Putamen (tissue), 1 donor: ENCODE results near the gene ROPN1B.
"Not testable (repeated sequence)": the region's sequence is repeated elsewhere in the genome, so short reads cannot be mapped to it uniquely, and the experiment has no call there.

Experiments used
- DNase-seq: peaks from one replicate; pipeline ENCODE4 v3.0.0-alpha.2; 2016; ENCODE audit warnings: low spot score

ROPN1B gene

DNA sequence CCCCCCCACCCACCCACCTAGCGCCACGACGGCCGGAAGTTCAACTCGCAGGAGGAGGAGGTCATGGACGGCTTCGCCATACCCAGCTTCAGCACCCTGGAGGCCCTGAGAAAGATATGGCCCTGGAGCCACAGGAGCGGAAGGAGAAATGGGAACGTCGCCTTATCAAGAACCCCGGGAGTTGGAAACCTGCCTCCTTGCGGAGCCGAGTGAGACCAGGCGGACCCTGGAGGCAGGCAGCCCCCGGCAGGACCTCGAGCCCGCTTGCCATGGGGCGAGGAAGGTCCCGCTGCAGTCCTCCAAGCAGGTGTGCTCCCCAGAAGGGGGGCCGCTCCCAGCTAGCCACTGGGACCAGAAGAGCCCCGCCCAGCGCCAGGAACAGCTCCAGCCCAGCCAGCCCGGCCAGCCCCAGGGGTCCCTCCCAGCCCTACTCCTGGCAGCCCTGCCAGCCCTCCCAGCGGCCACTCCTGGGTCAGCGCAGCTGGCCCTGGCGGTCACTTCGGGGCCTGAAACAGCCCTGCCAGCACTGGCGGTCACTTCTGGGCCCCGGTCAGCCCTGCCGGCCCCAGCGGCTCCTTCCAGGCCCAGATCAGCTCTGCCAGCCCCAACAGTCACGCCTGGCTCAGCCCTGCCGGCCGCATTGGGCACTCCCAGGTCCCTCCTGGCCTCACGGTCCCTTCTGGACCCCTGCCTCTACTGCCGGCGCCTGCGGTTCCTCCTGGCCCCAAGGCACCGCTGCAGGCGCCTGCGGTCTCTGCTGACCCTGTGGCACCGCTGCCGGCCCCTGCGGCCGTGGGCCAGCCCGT lies 10.3 kb upstream of the ROPN1B start:
- DNase-seq: no peak

DNA sequence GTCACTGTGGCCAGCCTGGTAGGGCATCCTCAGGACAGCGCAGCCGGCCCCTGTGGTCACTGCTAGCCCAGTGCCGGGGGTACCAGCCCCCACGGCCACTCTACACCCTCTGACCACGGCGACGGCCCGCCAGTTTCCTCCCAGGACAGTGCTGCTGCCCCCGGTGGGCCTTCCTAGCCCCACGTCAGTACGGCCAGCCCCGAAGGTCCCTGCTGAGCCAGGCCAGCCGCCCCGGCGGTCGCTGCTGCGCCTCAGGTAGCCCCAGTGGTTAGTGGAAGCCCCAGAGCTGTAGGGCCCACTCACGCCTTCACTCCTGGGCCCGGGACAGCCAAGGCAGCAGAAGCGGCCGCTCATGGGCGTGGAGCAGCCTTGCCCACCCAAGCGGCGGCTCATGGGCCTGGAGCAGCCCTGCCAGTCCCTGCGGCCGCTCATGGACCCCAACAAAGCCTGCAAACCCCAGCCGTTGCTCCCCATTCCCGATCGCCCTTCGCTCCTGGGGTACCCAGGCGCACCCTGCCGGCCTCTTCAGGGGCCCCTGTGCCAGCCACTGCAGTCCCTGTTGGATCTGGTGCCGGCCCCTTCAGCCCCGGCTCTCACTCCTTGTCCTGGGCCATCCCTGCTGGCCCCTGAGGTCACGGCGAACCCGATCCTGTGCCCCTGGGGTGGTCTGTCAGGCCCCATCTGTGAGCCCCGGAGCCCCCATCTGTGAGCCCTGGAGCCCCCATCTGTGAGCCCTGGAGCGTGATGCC lies 9.5 kb upstream of the ROPN1B start:
- no peak for DNase-seq

DNA sequence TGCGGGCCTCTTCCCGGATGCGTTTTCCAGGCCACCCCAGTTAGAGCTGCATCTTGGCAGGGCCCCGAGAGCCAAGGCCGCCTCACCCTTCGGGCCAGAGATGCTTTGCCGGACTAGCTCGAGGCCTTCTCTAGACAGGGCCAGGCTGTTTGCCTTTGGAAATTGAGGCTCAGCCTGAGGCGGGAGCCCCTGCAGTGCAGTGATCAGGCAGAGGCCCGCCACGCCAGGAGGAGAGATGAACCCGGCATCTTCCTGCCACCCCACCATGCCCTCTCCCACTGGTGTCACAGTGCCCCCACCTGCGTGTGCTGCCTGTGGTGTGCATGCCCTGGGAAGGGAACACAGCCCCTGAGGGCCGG lies 8.9 kb upstream of the ROPN1B start:
- no peak for DNase-seq

DNA sequence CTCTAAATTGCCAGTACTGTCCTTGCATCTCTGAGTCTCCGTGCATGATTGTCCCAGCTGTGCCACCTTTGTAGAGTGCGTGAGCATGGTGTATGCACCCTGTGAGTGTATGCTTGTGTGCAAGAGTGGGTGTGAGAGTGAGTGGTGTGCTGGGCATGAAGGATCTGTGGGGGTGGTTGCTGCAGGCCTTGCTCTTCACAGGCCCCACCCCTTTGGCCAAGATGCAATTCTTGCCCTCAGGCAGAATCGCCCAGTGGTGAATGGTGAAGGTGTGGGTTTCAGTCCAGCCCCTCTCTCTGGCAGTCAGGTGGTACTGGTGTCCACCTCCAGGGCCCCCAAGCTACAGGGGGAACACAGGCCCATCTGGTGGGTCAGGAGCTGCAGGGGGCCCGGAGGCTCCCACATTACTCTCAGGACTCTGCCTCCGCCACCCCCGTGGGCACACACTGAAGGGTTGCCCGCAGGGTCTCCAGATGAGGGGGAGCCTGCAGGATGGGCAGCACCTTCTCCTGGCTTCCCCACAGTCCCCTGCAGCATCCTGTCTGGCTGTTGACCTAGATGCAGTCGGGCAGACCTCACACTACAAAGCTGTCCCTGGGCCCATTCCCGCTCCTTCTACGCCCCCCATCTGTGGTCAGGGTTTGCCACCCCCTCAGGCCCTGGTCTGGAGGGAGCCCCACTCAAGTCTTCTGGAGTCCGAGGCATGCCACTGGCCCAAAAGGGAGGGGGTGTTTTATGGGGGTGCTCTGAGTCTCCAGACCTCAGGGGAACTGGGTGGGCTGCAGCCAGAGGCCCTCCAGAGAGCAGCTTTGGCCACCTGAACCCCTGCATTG lies 8.3 kb upstream of the ROPN1B start:
- DNase-seq: no peak

- DNase-seq: no peak
Observed at GRCh38 chr3:125961289-125961589, 7.7 kb upstream of the ROPN1B start.

DNA sequence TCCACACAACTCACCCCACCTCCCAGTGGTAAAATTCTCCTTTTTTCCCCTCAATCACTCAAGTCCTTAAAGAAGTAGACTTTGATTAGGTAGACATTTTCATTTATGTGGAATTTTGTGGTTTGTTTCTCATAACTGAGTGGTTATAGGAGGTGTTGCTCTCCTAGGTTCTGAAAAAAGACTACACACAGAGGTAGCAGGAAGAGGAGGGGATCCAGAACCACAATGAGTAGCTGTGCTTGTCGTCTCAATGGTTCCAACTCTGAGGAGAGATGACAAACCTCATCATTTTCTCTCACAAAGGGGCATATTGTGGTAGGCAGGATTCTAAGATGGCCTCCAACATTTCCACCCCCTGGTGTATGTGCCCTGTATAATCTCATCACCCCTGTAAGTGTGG lies 5.1 kb upstream of the ROPN1B start:
- not testable (repeated sequence) for DNase-seq

DNA sequence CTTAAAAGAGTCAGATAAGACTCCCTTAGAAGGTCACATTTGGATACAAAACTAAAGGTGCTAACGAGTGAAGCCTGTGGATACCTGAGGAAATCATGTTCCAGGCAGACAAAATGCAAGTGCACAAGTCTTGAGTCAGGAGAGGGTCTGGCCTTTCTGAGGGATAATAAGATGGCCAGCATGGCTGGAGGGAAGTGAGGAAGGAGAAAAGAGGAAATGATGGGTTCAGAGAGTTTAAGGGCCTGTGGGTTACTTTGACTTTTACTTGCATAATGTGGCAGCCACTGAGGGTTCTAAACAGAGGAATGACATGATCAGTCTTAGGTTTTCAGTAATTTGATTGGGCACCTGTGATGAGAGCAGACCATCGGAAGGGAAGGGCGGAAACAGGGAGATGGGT lies 3.5 kb upstream of the ROPN1B start:
- DNase-seq: no peak

GRCh38 chr3:125967156-125967555 lies 1.8 kb upstream of the ROPN1B start:
- no peak for DNase-seq

DNA sequence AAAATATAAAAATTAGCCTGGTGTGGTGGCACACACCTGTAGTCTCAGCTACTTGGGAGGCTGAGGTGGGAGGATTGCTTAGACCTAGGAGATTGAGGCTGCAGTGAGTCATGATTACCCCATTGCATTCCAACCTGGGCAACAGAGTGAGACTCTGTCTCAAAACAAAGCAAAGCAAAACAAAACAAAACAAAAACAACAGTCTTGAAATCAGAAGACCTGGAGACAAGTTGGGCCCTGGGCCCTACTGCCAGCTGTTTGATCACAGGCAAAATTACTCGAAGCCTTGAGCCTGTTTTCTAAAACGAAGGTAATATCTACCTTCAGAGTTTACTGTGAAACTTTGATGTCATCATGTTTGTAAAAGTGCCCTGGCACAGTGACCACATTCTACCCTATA lies 857 bp upstream of the ROPN1B start:
- DNase-seq: not testable (repeated sequence)

DNA sequence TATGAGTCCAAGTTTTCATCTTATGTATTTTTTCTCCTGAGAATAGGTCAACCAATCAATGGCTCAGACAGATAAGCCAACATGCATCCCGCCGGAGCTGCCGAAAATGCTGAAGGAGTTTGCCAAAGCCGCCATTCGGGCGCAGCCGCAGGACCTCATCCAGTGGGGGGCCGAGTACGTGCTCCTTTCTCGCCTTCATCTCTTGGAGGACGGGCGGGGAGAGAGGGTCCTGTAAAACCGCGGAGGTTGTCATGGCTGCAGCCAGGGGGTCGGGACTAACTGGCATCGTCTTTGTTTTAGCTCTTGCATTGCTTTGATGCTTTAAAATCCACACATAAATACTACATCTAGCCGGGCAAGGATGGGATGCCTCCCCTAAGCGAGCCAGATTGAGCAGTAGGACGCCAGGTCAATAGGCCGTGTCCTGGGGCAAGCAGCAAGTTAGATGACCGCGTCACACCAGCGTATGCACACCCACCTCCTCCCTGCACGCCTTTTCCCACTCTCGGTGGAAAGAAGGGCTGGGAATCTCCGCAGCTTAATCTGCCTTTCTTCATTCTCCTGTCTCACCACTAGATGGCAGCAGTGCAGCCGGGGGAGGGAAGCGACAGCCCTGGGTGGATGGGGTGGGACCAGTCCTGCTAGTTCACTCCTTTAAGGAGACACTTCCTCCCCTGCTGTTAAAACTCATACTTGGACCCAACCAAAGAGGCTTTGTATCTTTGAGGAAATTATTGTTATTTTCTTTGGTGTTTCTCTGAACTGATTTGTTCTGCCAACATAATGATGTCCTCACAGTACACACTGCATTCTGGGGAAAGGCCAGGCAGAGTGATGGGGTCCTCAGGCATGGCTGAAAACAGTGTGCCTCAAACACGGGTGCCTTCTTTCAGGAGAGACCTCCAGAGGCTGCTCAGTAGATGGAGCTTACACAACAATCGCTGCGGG lies 3.3 kb downstream of the ROPN1B start:
- DNase-seq: peak; percentile 49

GRCh38 chr3:125975245-125976002 lies 6.4 kb downstream of the ROPN1B start:
- not testable (repeated sequence) for DNase-seq

GRCh38 chr3:125976003-125976390 lies 7.0 kb downstream of the ROPN1B start:
- not testable (repeated sequence) for DNase-seq

GRCh38 chr3:125977104-125977503 lies 8.1 kb downstream of the ROPN1B start:
- DNase-seq: not testable (repeated sequence)

GRCh38 chr3:125984951-125985350 lies 16.0 kb downstream of the ROPN1B start:
- not testable (repeated sequence) for DNase-seq

DNA sequence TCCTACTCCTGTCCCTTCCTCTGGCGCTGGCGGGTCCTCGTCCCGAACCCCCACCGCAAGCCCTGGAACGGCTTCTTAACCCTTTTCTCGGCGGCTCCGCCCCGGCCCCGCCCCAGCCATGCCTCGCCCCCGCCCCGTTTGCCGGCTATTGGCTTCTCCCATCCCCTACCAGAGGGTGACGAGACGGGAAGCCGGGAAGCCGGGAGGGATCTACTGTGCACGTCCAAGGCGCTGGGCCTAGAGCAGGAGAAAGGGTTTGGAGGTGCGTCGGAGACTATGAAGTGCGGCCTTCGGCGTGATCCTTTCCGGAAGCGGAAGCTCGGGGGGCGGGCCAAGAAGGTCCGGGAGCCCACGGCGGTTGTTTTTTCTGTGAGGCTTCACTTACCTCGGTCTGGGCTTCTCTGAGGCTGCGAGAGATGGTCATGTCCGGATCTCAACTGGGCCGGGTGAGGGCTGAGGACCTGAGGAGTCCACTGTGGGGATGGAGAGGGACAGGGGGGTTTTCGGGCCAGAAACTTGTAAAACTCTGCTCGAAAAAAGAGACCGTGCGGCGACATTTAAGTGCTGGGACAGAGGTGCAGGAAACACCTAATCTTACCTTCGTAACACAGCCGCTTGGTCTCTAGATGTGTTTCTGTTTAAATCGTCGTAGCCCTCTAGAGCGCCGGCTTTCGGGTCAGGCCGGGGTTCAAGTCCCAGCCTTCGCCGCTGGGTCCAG lies 21.4 kb downstream of the ROPN1B start:
- no peak for DNase-seq

- not testable (repeated sequence) for DNase-seq
Observed at GRCh38 chr3:125996751-125997150, 27.8 kb downstream of the ROPN1B start.

DNA sequence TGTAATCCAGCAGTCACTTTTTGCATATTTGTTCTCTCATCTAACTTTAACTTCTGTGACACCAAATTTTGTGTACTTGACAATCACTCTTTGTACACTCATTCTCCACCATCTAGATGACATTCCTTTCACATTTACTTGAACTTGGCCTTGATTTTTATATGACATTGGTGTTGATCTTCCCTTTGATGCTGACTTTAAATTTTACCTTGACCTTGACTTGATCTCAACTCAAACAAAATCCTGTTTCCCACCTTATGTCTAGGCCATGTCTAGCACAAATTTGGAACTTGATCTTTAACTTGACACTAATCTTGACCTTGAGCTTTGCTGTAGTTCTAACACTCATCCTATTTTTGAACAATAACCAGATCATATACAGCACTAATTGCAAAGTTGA lies 33.2 kb downstream of the ROPN1B start:
- DNase-seq: no peak

GRCh38 chr3:126003447-126004190 lies 34.6 kb downstream of the ROPN1B start:
- DNase-seq: no peak

GRCh38 chr3:126004217-126004616 lies 35.2 kb downstream of the ROPN1B start:
- DNase-seq: no peak
